HG03442 (cell line): ENCODE measurements around the gene CPSF7.
A peak's percentile ranks its signal among the peaks of the same experiment; 100 is the strongest.
"Not testable (repeated sequence)": the region's sequence is repeated elsewhere in the genome, so short reads cannot be mapped to it uniquely, and the experiment has no call there.

Experiments used
- ATAC-seq: cut with Tn5 transposase; IDR thresholded peaks from one replicate; pipeline ENCODE4 v1.9.1; 2021; ENCODE audit warnings: mild to moderate bottlenecking, moderate library complexity; ENCODE audit not compliant: unreplicated experiment

The CPSF7 gene

DNA sequence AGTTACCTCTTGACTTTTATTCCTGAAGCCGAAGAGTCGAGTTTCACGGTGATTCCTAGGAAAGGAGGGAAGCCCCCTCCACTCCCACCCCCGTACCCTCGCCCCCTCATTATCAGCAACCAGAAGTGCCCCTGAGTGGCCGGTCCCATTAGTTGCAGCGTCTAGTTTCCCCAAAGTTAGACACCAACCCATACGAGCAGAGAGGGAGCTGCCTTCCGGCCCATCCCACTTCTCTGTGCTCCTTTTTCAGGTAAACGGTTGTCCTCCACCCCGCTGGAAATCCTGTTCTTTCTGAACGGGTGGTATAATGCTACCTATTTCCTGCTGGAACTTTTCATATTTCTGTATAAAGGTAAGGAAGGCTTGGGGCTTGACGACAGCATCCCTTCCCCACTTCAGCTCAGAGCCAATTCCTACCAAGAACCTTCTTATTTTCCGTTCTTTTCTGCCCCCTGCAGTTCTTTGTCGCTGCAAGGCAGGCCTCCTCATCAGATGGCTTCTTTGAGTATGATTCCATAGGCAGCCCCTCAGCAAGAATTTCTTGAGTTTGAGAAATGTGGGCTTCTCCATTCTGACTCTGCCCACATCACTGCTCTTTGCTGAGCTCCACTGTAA, 36.7 kb downstream of the CPSF7 start:
- peak; percentile 17 for ATAC-seq

DNA sequence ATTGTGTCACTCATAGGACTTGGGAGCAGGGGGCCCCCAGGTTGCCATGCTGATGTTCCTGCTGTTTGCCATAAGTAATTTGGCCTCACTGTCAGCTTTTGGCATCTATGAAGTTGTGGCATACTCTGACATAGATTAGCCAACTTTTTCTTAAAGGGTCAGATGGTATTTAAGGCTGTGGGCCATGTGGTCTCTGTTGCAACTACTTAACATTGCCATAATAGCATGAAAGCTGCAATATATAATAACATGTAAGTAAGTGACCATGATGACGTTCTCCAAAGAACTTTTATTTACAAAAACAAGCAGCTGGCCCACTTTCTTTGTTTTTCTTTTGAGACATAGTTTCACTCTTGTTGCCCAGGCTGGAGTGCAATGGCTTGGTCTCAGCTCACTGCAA, 39.6 kb downstream of the CPSF7 start:
- no peak for ATAC-seq

DNA sequence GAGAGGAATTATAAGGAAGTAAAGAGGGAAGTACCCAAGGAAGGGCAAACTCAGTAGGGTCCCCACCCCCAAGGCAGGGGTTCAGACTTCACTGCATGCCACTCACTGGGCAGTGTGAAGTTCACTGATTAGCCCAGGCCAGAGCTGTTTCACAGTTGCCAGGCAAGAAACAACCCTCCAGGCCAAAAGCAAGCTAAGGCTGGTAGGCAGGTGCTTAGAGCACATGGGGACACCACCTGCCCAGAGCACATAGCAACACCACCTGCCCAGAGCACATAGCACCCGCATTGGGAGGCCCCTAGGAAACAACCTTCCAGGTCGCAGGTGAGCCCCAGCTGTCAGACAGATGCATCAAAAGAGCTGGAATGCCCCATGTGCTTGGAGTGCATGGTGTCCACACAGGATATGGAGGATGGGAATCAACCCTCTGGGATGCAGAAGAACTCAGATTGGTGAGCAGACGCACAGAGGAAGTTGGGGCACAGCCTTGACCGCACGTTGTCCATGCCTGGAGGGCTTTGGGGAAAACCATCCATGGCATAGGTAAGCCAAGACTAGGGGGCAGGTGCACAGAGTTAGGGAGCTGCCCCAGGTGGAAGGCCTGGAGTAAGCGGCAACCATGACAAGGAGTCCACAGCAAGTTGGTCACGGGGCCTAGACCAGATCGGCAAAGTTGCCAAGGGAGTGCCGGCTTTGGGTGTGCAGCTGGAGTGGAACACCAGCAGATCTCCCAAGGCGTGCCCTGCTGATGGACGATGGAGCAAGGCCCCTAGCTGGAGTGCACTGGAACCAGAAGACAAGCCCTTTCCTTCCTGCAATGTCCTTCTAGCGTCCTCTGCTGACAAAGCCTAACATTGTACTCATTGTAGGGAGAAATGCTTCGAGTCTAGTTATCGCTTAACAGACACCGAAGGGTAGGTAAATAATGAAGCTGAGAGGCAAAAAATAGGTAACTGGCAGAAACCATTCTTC, 45.2 kb downstream of the CPSF7 start:
- no peak for ATAC-seq

DNA sequence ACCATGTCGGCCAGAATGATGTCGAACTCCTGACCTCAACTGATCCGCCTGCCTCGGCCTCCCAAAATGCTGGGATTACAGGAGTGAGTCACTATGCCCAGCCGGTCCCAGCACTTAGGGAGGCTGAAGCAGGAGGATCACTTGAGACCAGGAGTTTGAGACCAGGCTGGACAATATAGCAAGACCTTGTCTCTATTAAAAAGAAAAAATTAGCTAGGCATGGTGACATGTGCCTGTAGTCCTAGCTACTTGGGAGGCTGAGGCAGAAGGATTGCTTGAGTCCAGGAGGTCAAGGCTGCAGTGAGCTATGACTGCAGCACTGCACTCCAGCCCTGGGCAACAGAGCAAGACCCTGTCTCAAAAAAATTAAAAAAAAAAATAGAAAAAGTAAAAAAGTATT, 45.9 kb downstream of the CPSF7 start:
- not testable (repeated sequence) for ATAC-seq

DNA sequence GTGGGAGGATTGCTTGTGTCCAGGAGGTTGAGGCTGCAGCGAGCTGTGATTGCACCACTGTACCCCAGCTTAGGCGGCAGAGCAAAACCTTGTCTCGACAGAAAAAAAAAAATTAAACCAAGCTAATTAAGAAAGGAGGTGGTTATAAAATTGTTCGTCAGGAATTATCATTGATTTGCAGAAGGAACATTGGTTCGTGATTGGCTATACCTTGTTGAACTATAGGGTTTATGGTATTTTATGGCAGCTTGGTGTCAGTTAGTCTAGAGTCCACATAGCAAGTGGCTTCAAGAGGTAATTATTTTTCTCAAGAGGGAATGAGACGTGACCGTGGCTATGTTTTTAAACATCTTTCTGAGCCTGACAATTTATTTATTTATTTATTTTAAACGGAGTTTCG, 48.9 kb downstream of the CPSF7 start:
- no peak for ATAC-seq

DNA sequence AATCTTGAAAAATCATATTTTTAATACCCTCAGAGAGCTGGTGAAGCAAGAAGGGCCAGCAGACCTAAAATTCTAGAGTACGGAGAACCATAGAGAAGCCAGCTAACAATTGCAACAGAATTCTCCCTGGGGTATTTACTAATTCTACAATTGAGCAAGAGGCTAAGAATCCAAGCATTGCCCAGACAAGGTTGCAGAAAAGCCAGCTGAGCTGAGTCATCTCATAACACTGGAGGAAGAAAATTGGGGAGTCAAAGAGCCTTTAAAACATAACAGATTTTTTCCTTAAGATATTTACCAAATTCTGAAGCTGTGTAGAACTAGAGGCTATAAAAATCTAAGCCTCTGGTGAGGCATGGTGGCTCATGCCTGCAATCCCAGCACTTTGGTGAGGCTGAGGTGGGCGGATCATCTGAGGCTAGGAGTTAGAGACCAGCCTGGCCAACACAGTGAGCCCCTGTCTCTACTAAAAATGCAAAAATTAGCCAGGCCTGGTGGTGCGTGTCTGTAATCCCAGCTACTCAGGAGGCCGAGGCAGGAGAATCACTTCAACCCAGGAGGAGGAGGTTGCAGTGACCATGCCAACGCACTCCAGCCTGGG, 51.0 kb downstream of the CPSF7 start:
- no peak for ATAC-seq

GRCh38 chr11:61377461-61378160, 52.2 kb downstream of the CPSF7 start:
- no peak for ATAC-seq

GRCh38 chr11:61375761-61376108, 54.0 kb downstream of the CPSF7 start:
- no peak for ATAC-seq

DNA sequence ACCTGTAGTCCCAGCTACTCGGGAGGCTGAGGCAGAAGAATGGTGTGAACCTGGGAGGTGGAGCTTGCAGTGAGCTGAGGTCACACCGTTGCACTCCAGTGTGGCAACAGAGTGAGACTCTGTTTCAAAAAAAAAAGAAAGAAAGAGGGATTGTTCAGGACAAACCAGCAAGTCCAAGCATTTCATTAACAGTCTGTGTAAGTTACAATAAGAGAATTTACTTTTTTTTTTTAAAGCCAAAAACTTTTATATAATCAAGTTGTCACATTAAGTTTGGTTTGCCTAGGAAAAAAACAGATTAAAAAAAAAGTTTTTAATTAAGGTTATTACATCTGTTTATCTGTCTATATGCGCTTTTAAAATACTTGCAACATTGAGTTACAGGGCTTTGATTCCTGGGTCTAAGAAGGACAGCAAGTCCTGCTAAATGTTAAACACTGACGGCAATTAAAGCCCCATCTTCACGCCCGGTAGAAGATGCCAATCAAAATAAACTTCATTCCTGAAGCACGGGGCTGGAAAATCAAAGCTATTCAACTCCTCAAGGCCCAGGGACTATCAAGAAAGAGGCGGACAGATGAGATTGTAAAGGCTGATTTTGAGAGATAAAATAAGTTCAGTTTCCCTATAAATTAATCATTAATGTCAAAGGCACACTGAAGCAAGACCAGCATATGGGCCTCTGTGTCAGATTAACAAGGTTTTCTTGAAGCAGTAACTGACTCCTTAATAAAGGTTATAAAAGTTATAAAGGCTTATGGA, 56.9 kb downstream of the CPSF7 start:
- ATAC-seq: no peak

DNA sequence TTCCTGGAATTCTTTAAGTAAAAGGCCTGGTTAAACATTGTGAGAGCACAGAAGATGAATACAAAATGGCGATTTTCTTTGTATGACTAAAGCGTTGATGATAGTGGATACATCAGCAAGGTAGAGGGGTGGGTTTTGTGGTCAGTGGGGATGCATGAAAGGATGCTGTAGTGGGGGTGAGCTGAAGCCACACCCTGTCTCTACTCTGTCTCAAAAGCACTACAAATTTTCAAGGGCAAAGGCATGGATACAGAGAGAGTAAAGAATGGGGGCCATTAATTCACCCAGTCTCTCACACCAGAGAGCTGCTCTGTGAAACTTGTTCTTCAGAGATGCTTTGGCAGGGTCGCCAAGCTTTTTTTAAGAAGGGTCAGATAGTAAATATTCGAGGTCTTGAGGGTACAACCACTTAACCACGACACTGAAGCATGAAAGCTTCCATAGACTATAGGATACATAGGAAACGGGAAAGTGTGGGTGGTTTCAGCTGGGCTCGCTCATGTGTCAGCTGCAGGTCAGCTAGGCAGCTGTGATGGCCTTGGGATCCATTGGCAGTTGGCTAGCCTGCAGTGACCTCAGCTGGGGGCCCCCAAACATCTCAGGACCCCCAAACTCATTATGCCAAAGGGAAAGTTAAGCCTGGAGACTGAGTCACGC, 59.3 kb downstream of the CPSF7 start:
- ATAC-seq: no peak

DNA sequence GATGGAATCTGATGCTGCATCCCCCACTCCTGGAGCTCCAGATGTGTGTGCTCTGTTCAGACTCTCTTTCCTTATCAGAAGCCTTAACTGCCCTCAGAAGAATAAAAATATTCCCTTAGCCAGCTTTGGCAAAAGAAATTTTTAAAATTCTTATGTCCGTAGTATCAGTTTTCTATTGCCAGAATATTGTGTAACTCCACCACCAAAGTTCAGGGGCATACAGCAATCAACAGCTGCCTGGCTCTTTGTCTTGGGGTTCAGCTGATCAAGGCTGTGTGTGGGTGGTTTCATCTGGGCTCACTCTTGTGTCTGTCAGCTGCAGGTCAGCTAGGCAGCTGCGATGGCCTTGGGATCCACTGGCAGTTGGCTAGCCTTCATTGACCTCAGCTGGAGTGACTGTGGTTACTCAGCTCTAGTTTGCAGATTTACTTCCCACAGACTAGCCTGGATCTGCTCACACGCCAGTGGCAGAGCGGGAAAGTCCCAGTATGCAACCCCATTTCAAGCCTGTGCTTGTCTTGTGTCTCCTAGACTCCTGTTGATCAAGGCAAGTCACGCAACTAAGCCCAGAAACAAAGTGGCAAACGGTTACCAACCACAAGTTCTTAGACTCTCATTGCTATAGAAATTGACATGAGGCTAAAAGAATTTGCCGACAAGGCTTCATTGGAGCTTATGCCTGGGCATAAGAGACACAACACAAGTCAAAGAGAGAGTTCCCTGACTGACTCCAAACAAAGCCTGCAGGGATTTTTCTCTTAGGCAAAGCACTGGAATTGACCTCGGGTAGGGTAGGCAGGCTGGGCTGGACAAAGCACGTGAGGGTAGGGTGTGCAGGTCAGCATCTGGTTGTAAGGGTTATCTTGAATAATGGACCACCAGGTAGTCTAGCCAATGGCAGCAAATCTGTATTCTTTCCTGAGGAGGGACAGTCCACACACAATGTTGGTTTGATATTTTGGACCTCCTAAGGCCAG, 60.1 kb downstream of the CPSF7 start:
- peak; percentile 76 for ATAC-seq

DNA sequence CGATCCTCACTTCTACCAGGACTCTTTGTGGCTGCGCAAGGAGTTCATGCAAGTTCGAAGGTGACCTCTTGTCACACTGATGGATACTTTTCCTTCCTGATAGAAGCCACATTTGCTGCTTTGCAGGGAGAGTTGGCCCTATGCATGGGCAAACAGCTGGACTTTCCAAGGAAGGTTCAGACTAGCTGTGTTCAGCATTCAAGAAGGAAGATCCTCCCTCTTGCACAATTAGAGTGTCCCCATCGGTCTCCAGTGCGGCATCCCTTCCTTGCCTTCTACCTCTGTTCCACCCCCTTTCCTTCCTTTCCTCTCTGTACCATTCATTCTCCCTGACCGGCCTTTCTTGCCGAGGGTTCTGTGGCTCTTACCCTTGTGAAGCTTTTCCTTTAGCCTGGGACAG, 61.1 kb downstream of the CPSF7 start:
- no peak for ATAC-seq

DNA sequence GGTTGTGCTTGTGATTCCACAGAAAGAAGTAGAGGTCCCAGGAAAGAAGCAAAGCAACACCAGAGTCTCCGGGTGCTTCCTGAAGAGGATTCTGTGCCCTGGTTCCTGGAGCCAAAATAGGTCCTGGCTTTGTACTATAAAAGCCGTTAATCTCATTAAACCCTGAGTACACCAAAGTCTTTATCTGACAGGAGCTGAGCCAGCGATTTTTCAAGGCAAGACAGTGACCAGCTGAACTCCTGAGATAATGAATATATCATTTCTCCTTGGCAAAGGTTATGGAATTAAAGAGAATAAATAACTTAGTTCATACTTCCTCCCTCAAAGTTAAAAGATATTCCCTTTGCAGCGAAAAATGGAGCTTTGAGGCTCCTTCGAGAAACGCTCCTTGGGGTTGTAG, 62.4 kb downstream of the CPSF7 start:
- ATAC-seq: no peak

GRCh38 chr11:61364012-61364675, 65.6 kb downstream of the CPSF7 start:
- no peak for ATAC-seq

GRCh38 chr11:61362542-61362875, 67.3 kb downstream of the CPSF7 start:
- no peak for ATAC-seq

- ATAC-seq: peak; percentile 80
Observed at GRCh38 chr11:61361741-61362541, 67.8 kb downstream of the CPSF7 start, which contains the start of the genes CYB561A3 and TMEM138. CYB561A3 (minus strand) TSS chr11:61361882; CDS start chr11:61356713, 5,169 bp downstream. TMEM138 (plus strand) TSS chr11:61362374; CDS start chr11:61364391, 2,017 bp downstream.

DNA sequence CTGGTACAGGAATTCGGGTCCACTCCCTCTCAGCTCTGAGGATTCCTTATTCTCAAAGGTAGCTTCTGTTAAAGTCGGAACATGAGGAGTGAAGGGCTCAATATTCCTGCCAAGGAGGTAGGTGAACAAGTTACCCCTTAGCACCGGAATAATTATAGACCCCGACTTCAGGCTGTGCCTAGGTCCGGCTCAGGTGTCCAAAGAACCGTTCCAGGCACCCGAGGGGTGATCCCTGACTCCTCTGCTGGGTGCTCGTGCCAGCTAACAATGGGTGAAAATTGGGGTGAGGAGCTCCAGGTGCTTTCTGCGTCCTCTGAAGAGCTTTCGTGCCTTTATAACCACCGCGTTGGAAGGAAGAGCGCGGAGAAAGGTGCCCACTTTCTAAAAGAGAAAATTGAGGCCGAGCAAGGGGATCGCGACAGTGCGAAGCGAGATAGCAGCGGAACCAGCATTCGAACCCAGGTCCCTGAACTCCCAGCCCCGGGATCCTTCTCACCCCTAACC, 68.5 kb downstream of the CPSF7 start:
- ATAC-seq: no peak
